ENCODE results near the gene IL6R. TPM values are rescaled to one million over a fixed set of nuclear protein-coding genes. Genes with fewer than 3 reads are reported as not detected.
"Not testable (repeated sequence)": the region's sequence is repeated elsewhere in the genome, so short reads cannot be mapped to it uniquely, and the experiment has no call there.

IL6R gene
- total RNA-seq (35.1 and 58.0 TPM in 2 replicates), polyA plus RNA-seq (38.5 and 39.2 TPM in 2 replicates)

DNA sequence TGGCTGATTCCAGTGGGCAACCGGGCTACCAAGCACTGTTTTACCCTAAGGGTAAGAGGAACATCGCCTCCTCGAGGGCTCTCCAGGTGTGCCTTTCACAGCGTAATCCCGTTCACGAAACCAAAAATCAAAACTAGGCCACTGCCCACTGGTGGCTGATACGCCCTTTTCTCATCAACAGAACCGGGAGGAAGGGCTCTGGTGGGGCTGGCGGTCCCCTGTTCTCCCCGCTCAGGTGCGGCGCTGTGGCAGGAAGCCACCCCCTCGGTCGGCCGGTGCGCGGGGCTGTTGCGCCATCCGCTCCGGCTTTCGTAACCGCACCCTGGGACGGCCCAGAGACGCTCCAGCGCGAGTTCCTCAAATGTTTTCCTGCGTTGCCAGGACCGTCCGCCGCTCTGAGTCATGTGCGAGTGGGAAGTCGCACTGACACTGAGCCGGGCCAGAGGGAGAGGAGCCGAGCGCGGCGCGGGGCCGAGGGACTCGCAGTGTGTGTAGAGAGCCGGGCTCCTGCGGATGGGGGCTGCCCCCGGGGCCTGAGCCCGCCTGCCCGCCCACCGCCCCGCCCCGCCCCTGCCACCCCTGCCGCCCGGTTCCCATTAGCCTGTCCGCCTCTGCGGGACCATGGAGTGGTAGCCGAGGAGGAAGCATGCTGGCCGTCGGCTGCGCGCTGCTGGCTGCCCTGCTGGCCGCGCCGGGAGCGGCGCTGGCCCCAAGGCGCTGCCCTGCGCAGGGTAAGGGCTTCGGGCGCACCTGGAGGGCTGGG is at the start of gene IL6R:
Gene IL6R (plus strand): TSS at position 360 of the 763 bp plus-strand sequence. CDS start 287 bp downstream, at position 647.
- DNase-seq (ENCODE audit: low spot score): peak; percentile 95
- WGBS (ENCODE audit: low lambda C conversion rate, missing lambda C conversion rate): 4% methylated on average over 34 of the region's 66 CpGs
- Histone ChIP-seq H3K4me1 (ENCODE audit: insufficient read depth) (peaks cover 37% of the 10 kb centered on the region), H3K9me3 (ENCODE audit: low read depth) (no peaks in the 10 kb centered on the region), H2AFZ (peak within 1 kb of the TSS; percentile 22), H3K27me3 (no peaks in the 10 kb centered on the region), H3K4me3 (peak within 1 kb of the TSS; percentile 60), H3K36me3 (replicated peaks; ENCODE audit: insufficient read depth, low read depth) (no peaks in the 10 kb centered on the region), H3K9me2 (replicated peaks; ENCODE audit: insufficient read depth) (no peaks in the 10 kb centered on the region), H3K4me2 (peak within 1 kb of the TSS; percentile 94), H3K27ac (peak within 1 kb of the TSS; percentile 96), H4K20me1 (ENCODE audit: insufficient read depth, poor library complexity, severe bottlenecking) (no peaks in the 10 kb centered on the region), H3K79me2 (peaks cover 14% of the 10 kb centered on the region)
- TF ChIP-seq EZH2phosphoT487 (IDR thresholded peaks at IDR 0.05; ENCODE audit: low read depth, severe bottlenecking, unreplicated experiment): no peak
- peak; percentile 49 for TF ChIP-seq CTCF (IDR thresholded peaks at IDR 0.05; ENCODE audit: poor library complexity)

DNA sequence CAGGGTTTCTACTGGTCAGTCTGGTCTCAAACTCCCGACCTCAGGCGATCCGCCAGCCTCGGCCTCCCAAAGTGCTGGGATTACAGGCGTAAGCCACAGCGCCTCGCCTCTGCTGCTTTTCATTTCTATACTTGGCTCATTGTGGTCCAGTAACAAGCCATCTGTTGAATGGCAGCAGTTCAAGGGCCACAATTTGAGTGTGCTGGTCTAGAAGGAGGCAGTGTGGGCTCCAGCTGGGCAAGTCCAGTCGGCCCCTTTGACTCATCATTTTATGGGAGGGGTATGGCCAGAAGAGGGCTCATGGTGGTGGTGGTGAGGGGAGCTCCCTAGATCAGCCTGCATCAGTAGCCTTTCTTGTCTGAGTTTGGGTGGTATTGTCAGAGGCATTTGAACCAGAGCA is 46.6 kb upstream of the IL6R start:
- Histone ChIP-seq H3K27me3 (no peaks in the 10 kb centered on the region), H3K4me3 (no peak overlapping the region), H3K9me2 (replicated peaks; ENCODE audit: insufficient read depth) (no peaks in the 10 kb centered on the region), H3K4me1 (ENCODE audit: insufficient read depth) (no peaks in the 10 kb centered on the region), H3K36me3 (replicated peaks; ENCODE audit: insufficient read depth, low read depth) (no peaks in the 10 kb centered on the region), H3K79me2 (no peaks in the 10 kb centered on the region), H3K4me2 (no peak overlapping the region), H3K27ac (no peak overlapping the region), H4K20me1 (ENCODE audit: insufficient read depth, poor library complexity, severe bottlenecking) (no peaks in the 10 kb centered on the region), H3K9me3 (ENCODE audit: low read depth) (no peaks in the 10 kb centered on the region), H2AFZ (no peak overlapping the region)
- WGBS (ENCODE audit: low lambda C conversion rate, missing lambda C conversion rate): 91% methylated on average over 8 of the region's 8 CpGs
- TF ChIP-seq CTCF (IDR thresholded peaks at IDR 0.05; ENCODE audit: poor library complexity): no peak
- TF ChIP-seq EZH2phosphoT487 (IDR thresholded peaks at IDR 0.05; ENCODE audit: low read depth, severe bottlenecking, unreplicated experiment): no peak
- TF ChIP-seq EZH2 (IDR thresholded peaks at IDR 0.05; ENCODE audit: borderline replicate concordance): no peak
- DNase-seq (ENCODE audit: low spot score): no peak

GRCh38 chr1:154360288-154360687 is 44.9 kb upstream of the IL6R start:
- Histone ChIP-seq H4K20me1 (ENCODE audit: insufficient read depth, poor library complexity, severe bottlenecking) (no peaks in the 10 kb centered on the region), H3K79me2 (no peaks in the 10 kb centered on the region), H3K9me3 (ENCODE audit: low read depth) (no peaks in the 10 kb centered on the region), H2AFZ (no peak overlapping the region), H3K4me2 (no peak overlapping the region), H3K4me3 (no peak overlapping the region), H3K4me1 (ENCODE audit: insufficient read depth) (no peaks in the 10 kb centered on the region), H3K36me3 (replicated peaks; ENCODE audit: insufficient read depth, low read depth) (no peaks in the 10 kb centered on the region), H3K27ac (no peak overlapping the region), H3K9me2 (replicated peaks; ENCODE audit: insufficient read depth) (no peaks in the 10 kb centered on the region), H3K27me3 (no peaks in the 10 kb centered on the region)
- TF ChIP-seq EZH2 (IDR thresholded peaks at IDR 0.05; ENCODE audit: borderline replicate concordance) (no peak), EZH2phosphoT487 (IDR thresholded peaks at IDR 0.05; ENCODE audit: low read depth, severe bottlenecking, unreplicated experiment) (no peak), CTCF (IDR thresholded peaks at IDR 0.05; ENCODE audit: poor library complexity) (no peak)
- no peak for DNase-seq (ENCODE audit: low spot score)

- not testable (repeated sequence) for H3K4me1 ChIP-seq (ENCODE audit: insufficient read depth); DNase-seq (ENCODE audit: low spot score); H3K4me2 ChIP-seq; H3K4me3 ChIP-seq; H2AFZ ChIP-seq; H4K20me1 ChIP-seq (ENCODE audit: insufficient read depth, poor library complexity, severe bottlenecking); H3K27me3 ChIP-seq; H3K27ac ChIP-seq; H3K36me3 ChIP-seq (replicated peaks; ENCODE audit: insufficient read depth, low read depth); H3K79me2 ChIP-seq; H3K9me2 ChIP-seq (replicated peaks; ENCODE audit: insufficient read depth); H3K9me3 ChIP-seq (ENCODE audit: low read depth)
- 99% methylated on average over 5 of the region's 5 CpGs for WGBS (ENCODE audit: low lambda C conversion rate, missing lambda C conversion rate)
Measured at GRCh38 chr1:154360881-154361280, 44.3 kb upstream of the IL6R start.
